H1 (cell line): ENCODE results near the gene RASEF. TPM values are rescaled to one million over a fixed set of nuclear protein-coding genes. Genes with fewer than 3 reads are reported as not detected.

ENCODE experiments used
- CTCF ChIA-PET: fragments of 300-600 bp; sonication (Branson Sonifier 250); formaldehyde crosslinking; loops from one replicate; lab custom pipeline; 2021; ENCODE audit not compliant: partially characterized antibody; lab: Charles Lee
- POLR2A ChIA-PET: fragments of 300-600 bp; sonication (Branson Sonifier 250); formaldehyde crosslinking; loops from one replicate; lab custom pipeline; 2021; ENCODE audit warnings: inconsistent platforms; ENCODE audit not compliant: partially characterized antibody; lab: Charles Lee
- DNase-seq, 2 experiments: peaks; one replicate each; pipeline versions ENCODE4 v3.0.0 to v3.0.0-alpha.2; 2010 to 2022; ENCODE audit warnings: low spot score in 2 of 2, low read depth in 1 of 2, mixed read lengths in 1 of 2
- FAIRE-seq: peaks from 2 replicates; lab custom pipeline; 2011; peaks lifted over from hg19 to GRCh38; lab: Jason Lieb, UNC
- H2AFZ ChIP-seq: 2 replicates; pipeline ENCODE4 v1.8.1; 2012; ENCODE audit warnings: low read length, inconsistent platforms
- H2AK5ac ChIP-seq: 2 replicates; pipeline ENCODE4 v1.6.1; 2013; ENCODE audit warnings: low read depth, low read length
- H2BK120ac ChIP-seq: replicated peaks from 2 replicates; pipeline ENCODE3; 2013; ENCODE audit warnings: low read depth, low read length, inconsistent platforms
- H2BK12ac ChIP-seq: 2 replicates; pipeline ENCODE4 v1.6.1; 2013; ENCODE audit warnings: low read depth, low read length
- H2BK15ac ChIP-seq: 2 replicates; pipeline ENCODE4 v1.6.1; 2013; ENCODE audit warnings: low read length
- H2BK20ac ChIP-seq: 2 replicates; pipeline ENCODE4 v1.6.1; 2013; ENCODE audit warnings: low read length
- H2BK5ac ChIP-seq: 2 replicates; pipeline ENCODE4 v1.6.1; 2013; ENCODE audit warnings: low read depth, low read length
- H3K14ac ChIP-seq: 2 replicates; pipeline ENCODE4 v1.6.1; 2013; ENCODE audit warnings: inconsistent platforms; ENCODE audit not compliant: insufficient read length
- H3K18ac ChIP-seq: 2 replicates; pipeline ENCODE4 v1.6.1; 2013; ENCODE audit warnings: low read length; ENCODE audit errors: extremely low read depth
- H3K23ac ChIP-seq: 2 replicates; pipeline ENCODE4 v1.6.1; 2013; ENCODE audit warnings: inconsistent platforms; ENCODE audit not compliant: insufficient read length
- H3K23me2 ChIP-seq: 2 replicates; pipeline ENCODE4 v1.6.1; 2013; ENCODE audit warnings: low read depth, low read length
- H3K27ac ChIP-seq: 2 replicates; pipeline ENCODE4 v1.6.1; 2011; ENCODE audit warnings: low read depth, low read length, inconsistent platforms
- H3K27me3 ChIP-seq, 4 experiments: replicated peaks in 1 of 4; 1 replicate in 1 of 4; 2 replicates in 3 of 4; pipeline versions ENCODE4 v1.6.1 to v1.8.1; 2011 to 2013; ENCODE audit warnings: low read length in 3 of 4, mild to moderate bottlenecking in 3 of 4, inconsistent platforms in 2 of 4, mixed read lengths in 2 of 4, moderate library complexity in 1 of 4; ENCODE audit not compliant: control insufficient read depth in 3 of 4, insufficient read depth in 3 of 4; ENCODE audit errors: extremely low read depth in 1 of 4
- H3K36me3 ChIP-seq, 4 experiments: 2 replicates each; pipeline versions ENCODE4 v1.6.1 to v1.8.1; 2011 to 2013; ENCODE audit warnings: mild to moderate bottlenecking in 4 of 4, low read length in 3 of 4, moderate library complexity in 2 of 4, control low read depth in 1 of 4, inconsistent platforms in 1 of 4; ENCODE audit not compliant: insufficient read depth in 4 of 4, control insufficient read depth in 2 of 4
- H3K4ac ChIP-seq: replicated peaks from 2 replicates; pipeline ENCODE3; 2013; ENCODE audit warnings: low read length, low read depth, mixed read lengths, inconsistent platforms; ENCODE audit not compliant: insufficient read length
- H3K4me1 ChIP-seq, 4 experiments: replicated peaks in 1 of 4; 1 replicate in 1 of 4; 2 replicates in 3 of 4; pipeline versions ENCODE4 v1.6.1 to v1.8.1; 2011 to 2013; ENCODE audit warnings: low read length in 3 of 4, inconsistent platforms in 2 of 4, mixed read lengths in 1 of 4; ENCODE audit not compliant: insufficient read depth in 4 of 4, control insufficient read depth in 3 of 4
- H3K4me2 ChIP-seq, 2 experiments: 2 replicates each; pipeline versions ENCODE4 v1.6.1 to v1.8.1; 2011 to 2013; ENCODE audit warnings: low read depth in 2 of 2, low read length in 2 of 2, control low read depth in 1 of 2, inconsistent platforms in 1 of 2, mild to moderate bottlenecking in 1 of 2; ENCODE audit not compliant: insufficient read depth in 1 of 2
- H3K4me3 ChIP-seq, 4 experiments: fragments of 200-600, 300-600 bp in 1 of 4; sonication (generic), shearing (Covaris generic), sonication (Bioruptor Twin) in 1 of 4; 2 replicates each; pipeline versions ENCODE4 v1.5.1 to v1.8.1; 2011 to 2016; ENCODE audit warnings: low read length in 4 of 4, low read depth in 3 of 4, control low read depth in 2 of 4, inconsistent platforms in 2 of 4, mild to moderate bottlenecking in 2 of 4, mixed read lengths in 1 of 4, moderate library complexity in 1 of 4; ENCODE audit not compliant: insufficient read depth in 2 of 4; ENCODE audit errors: extremely low read depth in 1 of 4
- H3K56ac ChIP-seq: replicated peaks from 2 replicates; pipeline ENCODE3; 2013; ENCODE audit warnings: low read depth, mild to moderate bottlenecking, mixed read lengths, low read length, inconsistent platforms; ENCODE audit not compliant: insufficient read length
- H3K79me1 ChIP-seq: 2 replicates; pipeline ENCODE4 v1.6.1; 2013; ENCODE audit warnings: low read depth, low read length, control low read depth
- H3K79me2 ChIP-seq, 2 experiments: 2 replicates each; pipeline versions ENCODE4 v1.6.1 to v1.8.1; 2012 to 2013; ENCODE audit warnings: low read length in 2 of 2, mild to moderate bottlenecking in 2 of 2, inconsistent platforms in 1 of 2; ENCODE audit not compliant: insufficient read depth in 2 of 2, control insufficient read depth in 1 of 2
- H3K9ac ChIP-seq, 4 experiments: replicated peaks in 1 of 4; 1 replicate in 1 of 4; 2 replicates in 3 of 4; pipeline versions ENCODE4 v1.6.1 to v1.8.1; 2011 to 2013; ENCODE audit warnings: low read depth in 3 of 4, low read length in 3 of 4, control low read depth in 2 of 4, mild to moderate bottlenecking in 2 of 4, moderate library complexity in 2 of 4, inconsistent platforms in 1 of 4; ENCODE audit errors: extremely low read depth in 1 of 4
- H3K9me3 ChIP-seq, 2 experiments: 2 replicates each; pipeline versions ENCODE4 v1.6.1 to v1.8.1; 2012 to 2013; ENCODE audit warnings: mild to moderate bottlenecking in 2 of 2, moderate library complexity in 2 of 2, control low read depth in 1 of 2, inconsistent platforms in 1 of 2, low read depth in 1 of 2, low read length in 1 of 2, mixed read lengths in 1 of 2; ENCODE audit not compliant: insufficient read depth in 2 of 2
- H4K20me1 ChIP-seq, 2 experiments: replicated peaks in 1 of 2; 2 replicates each; pipeline versions ENCODE3 to v1.8.1; 2011 to 2013; ENCODE audit warnings: inconsistent platforms in 2 of 2, low read length in 2 of 2, mild to moderate bottlenecking in 1 of 2; ENCODE audit not compliant: insufficient read depth in 2 of 2, control insufficient read depth in 1 of 2
- H4K5ac ChIP-seq: 2 replicates; pipeline ENCODE4 v1.6.1; 2013; ENCODE audit warnings: low read length, low read depth, mixed read lengths, inconsistent platforms; ENCODE audit not compliant: insufficient read length
- H4K8ac ChIP-seq: 2 replicates; pipeline ENCODE4 v1.8.0; 2013; ENCODE audit warnings: mild to moderate bottlenecking, moderate library complexity, low read length, inconsistent platforms; ENCODE audit not compliant: insufficient read depth; ENCODE audit errors: extremely low read depth
- H4K91ac ChIP-seq: replicated peaks from 2 replicates; pipeline ENCODE3; 2013; ENCODE audit warnings: low read length, mixed read lengths, inconsistent platforms; ENCODE audit not compliant: insufficient read length
- CREB1 ChIP-seq: IDR thresholded peaks from 2 replicates; pipeline ENCODE4 v1.6.1; 2012; ENCODE audit warnings: inconsistent platforms
- GABPA ChIP-seq: IDR thresholded peaks from 2 replicates; pipeline ENCODE4 v1.6.1; 2011; ENCODE audit warnings: mild to moderate bottlenecking, low read length, moderate library complexity, borderline replicate concordance; ENCODE audit not compliant: insufficient read depth
- GTF2F1 ChIP-seq: IDR thresholded peaks from 2 replicates; pipeline ENCODE4 v1.6.1; 2012; ENCODE audit warnings: low read depth, low read length, improper control_type of control experiment, borderline replicate concordance
- NRF1 ChIP-seq: IDR thresholded peaks from 2 replicates; pipeline ENCODE4 v1.6.1; 2011; ENCODE audit warnings: mild to moderate bottlenecking, low read depth, low read length, improper control_type of control experiment
- POLR2AphosphoS5 ChIP-seq: IDR thresholded peaks from 2 replicates; pipeline ENCODE4 v1.6.1; 2011; ENCODE audit warnings: low read depth, low read length
- POU5F1 ChIP-seq: IDR thresholded peaks from 2 replicates; pipeline ENCODE4 v1.6.1; 2011; ENCODE audit warnings: low read depth, mild to moderate bottlenecking, low read length, moderate library complexity
- RFX5 ChIP-seq: IDR thresholded peaks from 2 replicates; pipeline ENCODE4 v1.6.1; 2011; ENCODE audit warnings: low read depth, low read length, improper control_type of control experiment, borderline replicate concordance
- SAP30 ChIP-seq: fragments of 300-600 bp; sonication (generic); IDR thresholded peaks from 2 replicates; pipeline ENCODE4 v1.7.1; 2012; ENCODE audit warnings: low read length, moderate library complexity, mild to moderate bottlenecking, inconsistent platforms; ENCODE audit not compliant: insufficient read depth, insufficient replicate concordance
- SIX5 ChIP-seq: IDR thresholded peaks from 2 replicates; pipeline ENCODE4 v1.6.1; 2011; ENCODE audit warnings: mild to moderate bottlenecking, low read depth, low read length
- SP1 ChIP-seq: IDR thresholded peaks from 2 replicates; pipeline ENCODE4 v1.6.1; 2011; ENCODE audit warnings: low read depth, low read length
- SRF ChIP-seq: IDR thresholded peaks from 2 replicates; pipeline ENCODE4 v1.6.1; 2011; ENCODE audit warnings: mild to moderate bottlenecking, low read depth, low read length, moderate library complexity
- TEAD4 ChIP-seq: IDR thresholded peaks from 2 replicates; pipeline ENCODE4 v1.6.1; 2012; ENCODE audit warnings: low read depth, low read length, inconsistent platforms, mixed read lengths
- YY1 ChIP-seq: IDR thresholded peaks from 2 replicates; pipeline ENCODE4 v1.6.1; 2011; ENCODE audit warnings: low read depth, mild to moderate bottlenecking, low read length
- WGBS, 2 experiments: shearing (Covaris generic) in 1 of 2; methylation state at CpG; one replicate each; pipeline versions ENCODE4 v1.1.6 to v1.1.7; 2013 to 2015; ENCODE audit warnings: low lambda C conversion rate in 2 of 2, mixed read lengths in 2 of 2, inconsistent platforms in 1 of 2, low coverage in 1 of 2, missing lambda C conversion rate in 1 of 2; ENCODE audit not compliant: insufficient replicate concordance in 2 of 2, insufficient coverage in 1 of 2, insufficient read length in 1 of 2; ENCODE audit errors: extremely low coverage in 1 of 2, missing lambda C conversion rate in 1 of 2; 5-methylcytosine and 5-hydroxymethylcytosine counted together
- polyA plus RNA-seq, 7 experiments: library from polyadenylated mRNA; depleted of rRNA in 3 of 7; stranded (reverse) in 5 of 7; unstranded in 2 of 7; fragments of >200 nt in 5 of 7; fragments of 200-250 nt in 2 of 7; gene quantifications; 1 replicate in 5 of 7; 2 replicates in 1 of 7; 4 replicates in 1 of 7; pipeline versions ENCODE4 v1.2.1 to v1.2.3, GENCODE V29; 2011 to 2013; ENCODE audit warnings: missing spikeins in 2 of 7, mixed read lengths in 2 of 7
- total RNA-seq: library from RNA; stranded (reverse); fragmentation: NEBNext Ultra II Directional; extraction: Animal tissue kit (Norgen Biotek cat#: 25700); gene quantifications from 2 replicates; pipeline ENCODE4 v1.2.1, GENCODE V29; 2021
- TF ChIP-seq, protein P1 (sequence below): IDR thresholded peaks from 2 replicates; pipeline ENCODE4 v1.6.1; 2012; ENCODE audit warnings: inconsistent platforms

Gene RASEF
- total and polyA plus RNA-seq, 2 of the 8 experiments (the other 6 are each of a cell fraction or from before 2014, with no cell fraction given): 1.1 to 4.6 TPM

DNA sequence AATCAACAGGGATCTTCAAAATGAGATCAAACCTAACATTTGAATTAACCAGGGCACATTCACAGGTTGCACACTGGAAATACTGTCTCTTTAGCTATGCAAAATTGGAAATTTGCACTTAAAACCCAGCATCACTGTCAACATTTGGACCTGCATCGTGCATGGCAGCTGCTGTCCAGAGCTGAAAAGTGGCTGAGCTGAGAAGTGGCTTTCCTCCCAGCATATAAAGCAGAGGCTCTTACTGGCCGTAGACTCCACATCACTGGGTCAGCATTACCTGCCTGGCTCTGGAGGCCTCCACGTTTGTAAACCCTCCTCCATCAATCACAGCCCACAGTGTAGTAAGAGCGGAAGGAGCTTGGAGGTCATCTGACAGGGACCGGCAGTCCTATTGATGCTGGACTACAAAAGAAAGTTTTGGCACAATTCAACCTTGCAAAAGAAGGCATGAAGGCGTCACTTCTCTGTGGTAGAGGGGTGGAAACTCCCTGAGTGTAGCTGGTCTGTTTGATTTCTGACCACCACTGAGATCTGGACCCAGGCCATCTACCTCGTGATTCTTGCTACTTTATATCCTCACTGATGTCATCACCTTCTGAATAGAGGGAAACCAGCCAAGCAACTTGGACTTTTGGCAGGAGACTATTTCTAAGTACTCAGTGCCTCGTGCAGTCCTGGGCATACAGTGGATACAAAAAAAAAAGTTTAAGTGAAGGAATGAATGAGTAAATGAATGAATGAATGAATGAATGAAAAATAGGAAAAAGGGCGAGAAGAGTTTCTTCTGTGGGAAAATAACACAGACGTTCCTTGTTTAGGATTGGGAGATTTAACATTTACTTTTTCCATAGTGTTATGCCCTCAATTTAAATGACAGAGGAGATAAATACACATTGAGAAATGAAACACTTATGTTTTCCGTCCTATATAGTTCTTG is 14.8 kb downstream of the RASEF start:
- no peak overlapping the region for H4K5ac ChIP-seq
- no peak overlapping the region for H3K4ac ChIP-seq
- DNase-seq: no peak
- no peaks in the 10 kb centered on the region for H3K27me3 ChIP-seq
- H4K8ac ChIP-seq: no peak overlapping the region
- ChIA-PET POLR2A (no interaction called here), CTCF (no interaction called here)
- no peak overlapping the region for H3K4me3 ChIP-seq
- H3K23me2 ChIP-seq: no peaks in the 10 kb centered on the region
- no peak overlapping the region for H3K27ac ChIP-seq
- H3K9me3 ChIP-seq: no peaks in the 10 kb centered on the region
- H3K23ac ChIP-seq: no peak overlapping the region
- H3K9ac ChIP-seq: no peak overlapping the region; a peak in 1 of 7 replicates
- H2BK15ac ChIP-seq: no peak overlapping the region
- H3K4me1 ChIP-seq: no peaks in the 10 kb centered on the region
- H3K79me2 ChIP-seq: no peaks in the 10 kb centered on the region
- no peak overlapping the region for H3K4me2 ChIP-seq
- H3K79me1 ChIP-seq: no peaks in the 10 kb centered on the region
- no peak overlapping the region for H2AFZ ChIP-seq
- H2AK5ac ChIP-seq: no peak overlapping the region
- FAIRE-seq: no peak
- no peak overlapping the region for H3K56ac ChIP-seq
- no peaks in the 10 kb centered on the region for H3K36me3 ChIP-seq
- no peak overlapping the region for H2BK120ac ChIP-seq
- H4K91ac ChIP-seq: no peak overlapping the region
- no peak overlapping the region for H2BK5ac ChIP-seq
- no peak overlapping the region for H3K18ac ChIP-seq
- no peak overlapping the region for H3K14ac ChIP-seq
- H2BK12ac ChIP-seq: no peak overlapping the region
- H4K20me1 ChIP-seq: no peaks in the 10 kb centered on the region
- 80 to 100% methylated on average over 1 to 11 of the region's 11 CpGs for WGBS, 2 experiments
- H2BK20ac ChIP-seq: no peak overlapping the region
- TF ChIP-seq GTF2F1 (no peak), RFX5 (no peak), SRF (no peak), SIX5 (no peak), SP1 (no peak), SAP30 (no peak), POLR2AphosphoS5 (no peak), POU5F1 (no peak), CREB1 (no peak), TEAD4 (no peak), GABPA (no peak), NRF1 (no peak), YY1 (no peak)
- TF ChIP-seq, protein P1, sequence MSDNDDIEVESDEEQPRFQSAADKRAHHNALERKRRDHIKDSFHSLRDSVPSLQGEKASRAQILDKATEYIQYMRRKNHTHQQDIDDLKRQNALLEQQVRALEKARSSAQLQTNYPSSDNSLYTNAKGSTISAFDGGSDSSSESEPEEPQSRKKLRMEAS: no peak
